GM19043 (cell line): Measurements from ENCODE around the gene HOXB7.

Source experiments
- ATAC-seq: cut with Tn5 transposase; IDR thresholded peaks from one replicate; pipeline ENCODE4 v1.9.1; 2021; ENCODE audit warnings: low read depth; ENCODE audit not compliant: unreplicated experiment

The HOXB7 gene

DNA sequence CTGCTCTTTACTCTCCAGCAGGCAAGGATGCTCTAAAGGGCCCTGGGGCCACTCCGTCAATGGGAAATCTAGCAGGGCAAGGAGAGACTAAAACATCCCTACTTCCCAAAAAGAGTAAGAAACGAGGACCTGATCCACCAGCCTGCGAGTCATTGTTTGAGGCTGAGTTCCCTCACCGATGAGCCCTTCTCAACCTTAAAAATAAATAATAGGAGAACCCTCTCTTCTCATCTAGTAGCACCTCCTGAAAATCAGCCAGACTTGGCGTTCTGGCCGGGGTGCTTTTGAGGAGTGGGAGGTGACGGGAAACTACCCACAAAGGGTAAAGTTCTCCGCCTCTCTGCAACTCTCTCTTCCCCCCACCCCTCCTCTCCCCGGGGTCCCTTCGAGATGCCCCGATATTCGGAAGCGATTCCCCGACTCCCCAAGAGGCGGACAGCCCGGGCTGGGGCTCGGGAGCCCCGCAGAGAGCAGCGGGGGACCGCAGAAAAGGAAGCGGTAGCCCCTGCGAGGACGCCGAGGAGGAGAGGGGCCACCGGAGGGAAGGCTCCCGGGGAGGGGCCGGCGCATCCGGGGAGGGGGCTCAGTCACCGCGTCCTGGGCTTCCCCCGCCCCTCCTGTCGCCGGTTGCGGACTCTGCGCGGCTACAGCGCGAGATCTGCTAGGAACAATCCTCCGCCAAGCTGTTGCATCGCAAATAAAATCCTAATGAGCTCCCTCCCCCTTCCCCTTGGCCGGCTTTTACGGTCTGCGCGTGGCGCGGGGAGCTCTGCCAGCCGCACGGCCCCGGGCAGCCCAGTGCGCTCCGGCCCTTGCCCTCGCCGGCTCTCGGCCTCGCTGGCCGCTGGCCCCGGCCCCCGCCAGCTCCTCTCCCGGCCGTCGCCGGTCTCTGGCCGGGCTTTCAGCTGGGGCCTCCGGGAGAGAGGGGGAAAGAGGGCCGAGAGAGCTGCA lies 14.0 kb upstream of the HOXB7 start:
- ATAC-seq: no peak

DNA sequence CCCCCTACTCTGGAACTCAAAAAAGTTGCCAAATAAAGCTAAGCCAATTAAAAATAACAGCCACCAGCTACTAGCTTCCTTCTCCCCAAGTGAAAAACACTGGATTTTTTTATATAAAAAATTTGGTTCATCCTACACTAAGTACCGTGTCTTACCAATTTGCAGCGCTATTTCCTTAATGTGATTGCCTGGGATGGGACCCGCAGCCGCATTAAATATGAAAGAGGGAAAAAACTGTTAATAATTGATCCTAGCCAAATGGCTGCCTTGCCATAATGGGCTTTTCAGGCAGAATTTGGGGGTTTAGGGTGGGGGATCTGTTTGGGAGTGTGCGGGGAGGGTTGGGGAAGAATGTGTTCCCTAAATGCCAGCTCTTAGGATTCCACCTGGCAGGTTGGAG lies 13.3 kb upstream of the HOXB7 start:
- no peak for ATAC-seq

DNA sequence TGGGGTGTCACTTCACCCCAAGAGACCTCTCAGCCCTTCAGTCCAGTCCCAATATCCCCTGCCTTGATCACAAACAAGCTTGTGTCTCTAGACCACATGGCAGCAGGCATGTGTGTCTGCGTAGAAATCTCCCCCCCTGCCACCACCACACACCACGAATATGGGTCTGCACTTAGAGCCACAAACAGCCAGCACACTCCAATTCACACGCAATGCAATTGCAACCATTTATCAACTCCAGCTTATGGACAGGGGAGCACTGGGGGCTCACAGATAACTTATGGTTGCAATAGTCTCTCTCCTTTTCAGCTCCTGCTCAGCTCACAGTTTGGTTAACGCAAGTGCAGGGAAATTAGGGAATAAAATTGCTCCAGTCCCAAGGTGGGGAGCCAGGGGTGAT lies 12.8 kb upstream of the HOXB7 start:
- ATAC-seq: no peak

DNA sequence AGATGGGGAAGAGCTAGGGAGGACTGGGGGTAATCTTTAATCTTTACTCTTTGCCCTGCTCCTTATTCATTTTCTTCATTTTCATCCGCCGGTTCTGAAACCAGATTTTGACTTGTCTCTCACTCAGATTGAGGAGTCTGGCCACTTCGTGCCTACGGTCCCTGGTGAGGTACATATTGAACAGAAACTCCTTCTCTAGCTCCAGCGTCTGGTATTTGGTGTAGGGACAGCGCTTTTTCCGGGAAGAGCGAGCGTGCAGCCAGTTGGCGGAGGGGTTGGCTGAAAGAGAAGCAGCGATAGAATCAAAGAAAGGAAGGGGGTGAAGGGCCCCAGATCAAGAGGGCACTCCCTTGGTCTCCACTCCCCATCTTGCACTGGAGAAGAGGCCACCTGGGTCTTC lies 12.0 kb upstream of the HOXB7 start:
- ATAC-seq: no peak

DNA sequence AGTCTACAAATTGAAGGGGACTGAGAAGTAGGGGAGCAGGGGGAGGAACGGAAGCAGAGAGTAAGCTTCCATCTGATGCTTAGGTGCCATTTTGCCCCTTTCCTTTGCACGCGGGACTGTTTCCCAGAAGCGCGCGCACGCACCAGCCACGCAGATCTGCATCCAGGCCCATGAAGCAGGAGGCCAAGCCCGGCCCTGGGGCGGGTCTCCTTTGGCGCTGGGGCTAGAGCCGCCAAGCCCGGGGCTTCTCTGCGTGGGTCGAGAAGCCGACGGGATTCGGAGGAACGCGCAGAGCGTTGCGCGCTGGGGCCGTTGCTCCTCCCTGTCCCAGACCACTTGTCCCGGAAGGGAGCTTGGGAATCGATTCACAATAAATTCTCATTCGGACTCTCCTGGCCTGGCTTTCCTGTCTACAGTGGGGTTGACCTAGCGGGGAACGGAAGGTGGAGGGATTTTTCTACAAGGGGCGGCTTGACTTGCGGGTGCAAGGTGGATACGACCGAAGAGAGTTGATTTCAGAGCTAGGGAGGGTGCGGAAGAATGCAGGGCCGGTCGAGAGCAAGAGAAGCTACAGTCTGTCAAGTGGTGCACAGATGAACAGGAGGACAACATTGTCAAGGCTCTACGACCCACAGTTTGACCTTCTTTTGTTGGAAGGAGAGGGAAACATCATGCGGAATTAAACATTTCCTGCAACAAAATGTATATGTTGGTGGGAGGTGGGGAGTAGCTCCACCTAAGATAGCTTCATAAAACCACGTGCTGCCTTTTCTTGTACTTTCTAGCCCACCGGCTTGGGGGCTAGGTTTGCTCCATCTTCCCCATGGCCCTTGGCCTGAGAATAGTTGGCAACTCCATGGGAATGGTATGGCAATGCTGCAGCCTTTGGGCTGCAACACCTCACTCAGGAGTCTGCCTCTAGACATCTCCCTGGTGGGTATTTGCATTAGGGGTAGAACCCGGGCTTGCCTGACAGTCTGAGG lies 10.9 kb upstream of the HOXB7 start:
- no peak for ATAC-seq

DNA sequence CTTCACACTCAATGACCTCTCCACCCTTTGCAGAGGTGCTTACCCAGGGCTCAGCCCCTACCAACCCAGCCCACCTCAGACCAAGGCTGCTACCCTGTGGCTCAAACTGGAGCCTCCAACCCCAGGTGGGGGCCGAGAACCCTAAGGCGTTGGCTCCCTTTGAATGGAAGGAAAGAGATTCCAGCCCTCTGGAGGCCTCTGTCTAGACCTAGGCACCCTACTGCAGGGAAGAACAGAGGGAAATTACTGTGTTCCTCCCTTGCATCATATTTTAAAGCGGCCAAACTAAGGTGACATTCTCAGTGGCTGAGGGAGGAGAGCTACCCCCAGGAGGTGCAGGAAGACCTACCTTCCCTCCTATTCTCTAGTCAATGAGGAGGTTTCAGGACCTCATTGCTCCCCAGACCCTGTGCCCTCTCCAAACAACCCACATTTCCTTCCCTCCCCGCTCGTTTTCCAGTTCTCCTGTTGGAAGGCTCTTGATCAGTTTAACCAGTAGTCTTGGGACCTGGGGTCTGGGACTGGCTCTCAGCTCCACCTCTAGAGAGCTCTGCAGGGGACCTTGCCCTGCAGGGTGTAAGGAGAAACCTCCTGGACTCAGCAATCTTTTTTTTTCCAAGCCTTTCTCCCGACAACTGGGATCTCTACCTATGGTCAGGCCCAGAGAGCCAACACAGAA lies 9.8 kb upstream of the HOXB7 start:
- ATAC-seq: no peak

DNA sequence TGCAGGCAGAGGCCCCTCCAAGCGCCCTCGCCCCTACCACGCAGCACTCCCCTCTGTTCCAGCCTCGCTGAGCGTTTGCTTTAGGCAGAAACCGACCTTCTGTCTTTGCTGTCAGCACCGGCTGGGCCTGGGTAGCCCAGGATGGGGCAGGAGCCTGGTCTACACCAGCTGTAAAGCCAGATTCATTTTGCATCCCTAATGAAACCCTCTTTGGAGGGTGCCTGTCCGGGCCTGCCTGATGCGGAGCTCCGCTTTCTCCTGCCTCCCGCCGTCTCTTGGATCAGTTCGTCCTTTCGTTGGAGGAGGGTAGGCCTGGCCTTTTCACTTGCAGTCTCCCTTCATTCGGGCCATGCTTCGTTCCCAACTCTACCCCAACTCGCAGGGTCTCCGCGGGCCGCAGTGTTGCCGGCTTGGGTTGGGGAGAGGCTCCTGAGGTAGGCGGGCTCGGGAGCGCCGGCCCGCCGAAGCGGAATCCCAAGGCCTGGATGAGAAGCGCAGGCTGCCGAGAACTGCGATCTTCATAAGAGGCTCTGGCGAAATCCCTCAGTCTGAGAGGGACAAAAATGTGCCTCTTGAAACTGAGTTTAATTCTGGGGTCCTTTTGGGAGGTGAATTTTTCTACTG lies 9.1 kb upstream of the HOXB7 start:
- ATAC-seq: no peak

DNA sequence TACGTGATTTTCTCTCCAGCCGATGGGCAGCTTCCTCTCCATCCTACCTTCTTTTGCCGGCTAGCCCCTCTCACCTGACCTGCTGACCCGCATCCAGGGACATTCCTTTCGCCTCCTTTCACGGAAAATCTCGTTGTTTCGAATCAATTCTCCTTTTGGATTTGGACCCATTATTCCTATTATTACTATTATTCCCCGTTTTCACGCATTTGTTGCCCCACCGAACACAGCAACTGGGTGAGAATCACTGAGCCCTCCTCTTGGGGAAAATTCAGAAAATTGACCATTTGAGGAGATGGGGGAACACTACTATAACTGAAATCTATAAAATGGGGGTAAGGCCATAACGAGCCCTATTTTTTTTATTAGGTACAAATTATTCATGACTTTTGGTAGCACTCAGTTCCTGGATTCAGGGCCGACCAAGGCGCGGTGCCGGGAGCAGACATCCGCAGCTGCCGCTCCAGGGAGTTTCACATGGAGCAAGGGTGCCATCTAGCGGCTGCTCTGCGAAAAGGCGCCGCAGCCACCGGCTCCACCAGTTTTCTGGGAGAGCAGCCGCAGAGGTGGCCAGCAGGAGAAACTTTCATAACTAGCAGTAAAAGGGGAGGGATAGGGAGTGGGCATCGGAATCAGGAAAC lies 7.6 kb upstream of the HOXB7 start:
- ATAC-seq: no peak

DNA sequence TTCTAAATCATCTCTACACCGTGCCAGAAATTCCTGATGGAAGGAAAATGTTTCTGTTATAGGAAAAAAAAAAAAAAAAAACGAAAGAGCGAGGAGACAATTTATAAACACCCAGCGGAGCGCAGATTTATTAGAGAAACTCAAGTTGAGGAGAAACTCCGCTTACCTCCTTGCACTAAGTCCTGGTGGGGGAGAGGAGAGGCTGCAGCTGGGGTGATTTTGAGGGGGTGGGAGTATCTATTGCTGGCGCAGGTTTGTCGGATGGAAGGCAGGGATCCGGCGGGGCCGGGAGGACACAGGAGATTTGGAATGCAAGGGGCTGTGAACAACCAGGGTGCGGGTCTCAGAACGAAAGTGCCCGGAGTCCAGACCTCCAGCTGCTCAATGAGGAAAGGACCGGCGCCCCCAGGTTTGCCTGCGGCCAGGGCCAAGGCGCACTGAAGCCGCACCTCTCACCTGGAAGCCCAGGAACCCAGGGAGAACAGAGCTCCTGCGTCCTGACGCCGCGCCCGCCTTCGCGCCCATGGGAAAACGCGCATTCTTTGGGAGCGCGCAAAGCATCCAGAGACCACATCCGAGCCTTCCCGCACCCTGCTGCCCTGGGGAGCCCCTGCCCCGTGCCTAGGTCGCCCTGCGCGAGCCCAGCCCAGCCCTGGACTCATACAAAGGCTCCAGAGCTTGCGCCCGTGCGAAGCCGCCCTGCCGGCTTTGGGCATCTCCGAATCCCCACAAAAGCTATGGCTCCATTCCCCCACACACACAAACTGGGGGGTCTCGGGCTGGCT lies 6.8 kb upstream of the HOXB7 start:
- no peak for ATAC-seq

DNA sequence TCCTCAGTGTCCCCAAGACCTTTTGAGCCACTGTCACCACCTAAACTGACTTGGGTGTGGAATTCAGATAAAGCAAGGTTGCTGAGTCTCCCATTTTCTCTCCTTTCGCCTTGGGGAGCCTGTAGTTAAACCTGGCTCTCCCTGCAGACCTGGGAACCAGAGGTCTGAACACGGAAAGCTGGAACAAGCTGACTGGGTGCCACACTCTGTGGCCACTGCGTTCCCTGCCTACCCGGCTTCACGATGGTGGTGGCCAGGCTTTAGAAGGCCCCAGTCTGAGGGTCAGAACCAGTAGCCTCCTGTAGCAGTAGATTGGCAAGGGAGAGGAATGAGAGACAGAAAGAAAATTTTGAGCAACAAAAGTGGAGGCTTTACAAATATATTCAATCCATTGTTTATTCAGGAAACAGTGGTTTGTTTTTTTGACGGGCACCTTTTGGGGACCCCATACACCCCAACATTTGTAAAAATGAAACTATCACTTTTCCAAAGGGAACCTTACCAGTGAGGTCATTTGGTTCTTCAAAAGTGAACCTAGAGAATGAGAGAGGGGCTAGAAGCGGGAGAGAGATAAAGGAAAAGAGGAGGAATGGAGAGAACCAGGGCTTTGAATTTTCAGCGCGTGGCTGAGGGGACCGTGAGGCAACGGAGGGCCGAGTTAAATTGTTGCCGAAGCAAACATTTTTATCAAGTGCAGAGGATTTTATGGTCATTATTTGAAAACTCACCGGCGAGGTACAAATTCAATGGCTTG lies 6.1 kb upstream of the HOXB7 start:
- ATAC-seq: no peak

DNA sequence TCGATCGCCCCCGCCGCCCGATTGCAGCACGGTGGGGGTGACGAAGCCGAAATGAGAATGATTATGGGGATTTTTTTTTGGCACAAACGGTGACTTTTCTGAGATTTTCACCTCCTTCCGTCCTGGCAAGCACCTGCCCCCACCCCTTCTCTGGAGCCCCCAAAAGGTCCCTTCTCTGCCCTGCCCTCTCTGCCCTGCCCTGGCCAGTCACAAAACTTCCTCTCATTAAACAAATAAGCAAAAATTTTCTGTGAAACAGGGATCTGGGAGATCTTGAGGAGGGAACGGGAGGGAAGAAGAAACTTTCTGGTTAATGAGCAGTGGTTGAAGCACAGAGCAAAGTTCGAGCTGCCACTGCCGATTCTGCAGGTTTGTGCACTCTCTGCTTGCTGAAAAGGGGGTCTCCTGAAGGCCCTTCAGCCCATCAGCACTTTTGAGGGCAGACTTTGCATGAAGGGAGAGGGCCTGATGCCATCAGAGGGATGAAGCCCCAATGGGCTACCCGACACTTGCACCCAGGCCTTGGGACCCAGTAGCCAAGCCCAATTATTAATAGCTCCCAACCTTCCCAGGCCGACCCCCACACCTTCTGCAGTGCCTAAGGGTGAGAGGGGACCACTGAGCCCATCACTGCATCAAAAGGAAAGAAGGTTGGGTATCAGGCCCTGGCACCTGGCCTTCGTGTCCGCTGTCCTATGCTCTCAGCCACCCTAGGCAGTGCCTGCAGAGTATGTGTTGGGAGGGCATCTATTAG lies 5.3 kb upstream of the HOXB7 start:
- no peak for ATAC-seq

DNA sequence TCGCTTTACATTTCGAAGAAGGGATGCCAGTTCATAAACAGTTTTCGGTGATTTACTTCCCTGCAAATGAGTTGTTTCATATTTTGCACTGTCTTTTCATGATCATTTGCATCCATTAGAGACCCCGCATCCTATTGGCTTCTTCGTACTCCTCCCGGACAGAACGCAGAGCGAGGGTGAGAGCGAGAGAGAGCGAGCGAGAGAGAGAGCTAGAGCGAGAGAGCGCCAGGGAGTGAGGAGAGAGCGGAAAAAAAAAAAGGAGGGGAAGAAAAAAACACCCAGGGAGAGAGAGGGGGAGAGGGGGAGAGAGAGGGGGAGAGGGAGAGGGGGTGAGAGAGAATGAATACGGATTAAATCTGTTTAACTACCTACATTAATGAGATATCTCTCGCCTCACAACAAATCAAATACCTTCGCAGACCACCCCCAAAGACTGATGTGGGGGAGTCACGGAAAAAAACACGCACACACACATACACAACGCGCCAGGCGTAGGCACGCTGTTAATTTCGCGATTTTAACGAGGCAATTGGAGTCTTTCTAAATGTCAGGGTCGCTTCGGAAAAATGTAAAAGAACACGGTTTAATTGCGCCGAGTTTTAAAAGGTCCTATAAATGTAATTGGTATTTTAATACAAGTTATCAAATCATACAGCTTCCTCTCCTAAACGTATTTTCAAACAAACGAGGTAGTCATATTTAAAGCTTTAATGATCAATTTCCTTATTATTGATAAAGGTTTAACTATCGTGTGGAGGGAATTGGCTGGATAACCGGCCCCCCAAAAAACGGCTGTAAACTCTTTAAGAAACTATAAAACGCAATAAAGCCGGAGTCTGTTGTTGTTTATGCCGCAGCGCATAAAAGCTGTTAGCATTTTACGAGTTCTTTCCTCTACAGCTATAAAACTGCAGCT lies 4.5 kb upstream of the HOXB7 start, which contains the start of gene HOXB8:
Gene HOXB8 (minus strand): TSS at position 246 of the 916 bp plus-strand sequence. CDS start 588 bp downstream, outside the sequence.
- ATAC-seq: no peak

DNA sequence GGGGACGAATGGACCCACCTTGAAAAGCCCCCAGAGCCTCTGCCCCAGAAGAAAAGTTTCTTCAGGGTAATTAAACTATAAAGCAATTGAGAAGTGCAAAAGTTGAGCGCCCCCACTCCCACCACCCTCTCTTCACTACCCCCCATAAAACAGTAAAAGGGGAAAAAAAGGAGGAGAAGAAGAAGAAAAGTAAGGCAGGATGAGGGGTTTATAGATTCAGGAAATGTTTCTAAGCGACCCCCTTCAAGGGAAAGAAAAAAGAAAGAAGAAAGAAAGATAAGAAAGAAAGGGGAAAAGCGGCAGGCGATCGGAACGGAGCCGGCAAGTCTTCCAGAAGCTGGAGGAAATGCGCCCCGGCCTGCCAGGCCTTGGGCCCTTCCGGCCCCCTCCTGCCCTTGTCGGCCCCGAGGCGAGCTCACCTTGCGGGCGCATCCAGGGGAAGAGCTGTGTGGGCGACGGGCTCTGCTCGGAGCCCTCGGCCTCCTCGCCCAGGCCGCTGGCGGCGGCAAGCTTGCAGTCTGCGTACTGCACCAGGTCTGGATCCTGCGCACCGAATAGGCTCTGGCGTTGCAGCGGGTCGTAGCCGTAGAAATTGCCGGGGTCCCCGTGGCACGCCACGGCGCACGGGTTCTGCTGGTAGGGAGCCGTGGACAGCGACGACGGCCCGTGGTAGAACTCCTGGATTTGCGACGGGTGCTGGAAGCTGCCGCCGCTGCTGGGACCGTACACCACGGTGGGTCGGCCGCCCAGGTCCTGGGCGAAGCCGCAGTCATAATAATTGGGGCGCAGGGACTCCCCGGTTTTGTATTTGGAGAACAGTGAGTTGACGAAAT lies 3.3 kb upstream of the HOXB7 start:
- ATAC-seq: no peak

DNA sequence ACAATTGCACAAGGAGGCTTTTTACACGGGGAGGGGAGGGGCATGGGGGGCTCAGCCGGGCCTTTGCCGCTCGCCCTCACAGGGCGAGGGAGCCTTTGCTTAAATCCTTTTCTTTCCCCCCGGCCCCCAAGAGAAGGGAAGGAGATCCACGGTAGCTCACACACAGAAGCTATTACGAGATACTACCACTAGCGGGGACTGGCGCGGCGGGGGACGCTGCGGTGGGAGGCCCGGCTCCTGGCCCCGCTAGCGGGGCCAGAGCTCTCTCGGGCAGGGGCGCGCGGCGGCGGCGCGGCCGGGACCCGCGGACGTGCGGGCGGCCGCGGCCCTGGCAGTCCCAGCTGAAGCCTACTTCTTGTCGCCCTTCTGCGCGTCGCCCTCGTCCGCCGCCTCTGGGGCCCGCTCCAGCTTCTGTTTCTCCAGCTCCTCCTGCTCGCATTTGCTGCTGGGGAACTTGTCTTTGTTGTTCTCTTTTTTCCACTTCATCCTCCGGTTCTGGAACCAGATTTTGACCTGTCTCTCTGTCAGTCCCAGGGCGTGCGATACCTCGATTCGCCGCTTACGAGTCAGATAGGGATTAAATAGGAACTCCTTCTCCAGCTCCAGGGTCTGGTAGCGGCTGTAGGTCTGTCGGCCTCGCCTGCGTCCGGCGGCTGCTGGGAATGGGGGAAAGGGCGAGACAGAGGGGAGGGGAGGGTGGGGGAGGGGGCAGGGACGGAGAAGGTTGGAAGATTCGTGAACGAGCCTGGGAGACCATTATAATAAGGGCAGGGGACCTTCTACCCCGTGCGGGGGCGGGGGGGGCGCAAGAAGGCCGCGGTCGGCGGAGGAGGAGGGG lies 2.3 kb upstream of the HOXB7 start:
- no peak for ATAC-seq

DNA sequence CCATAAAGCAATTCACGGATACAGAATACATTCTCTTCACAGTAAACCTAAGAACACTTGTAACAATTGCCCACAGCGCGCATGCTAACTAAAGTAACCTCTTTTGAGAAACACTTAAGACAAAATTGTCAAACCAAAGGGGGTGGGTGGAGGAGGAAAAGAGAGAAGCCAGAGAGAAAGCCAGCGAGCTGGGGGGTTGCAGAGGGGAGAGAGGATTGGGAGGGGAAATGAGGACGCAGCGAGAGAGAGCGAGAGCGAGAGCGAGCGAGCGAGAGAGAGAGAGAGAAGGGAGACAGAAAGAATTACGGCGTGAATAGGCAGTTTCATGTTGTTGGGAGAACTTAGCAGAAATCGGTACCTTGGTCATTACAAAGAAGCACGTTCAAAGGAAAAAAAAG lies 1.6 kb upstream of the HOXB7 start:
- no peak for ATAC-seq
